ENCODE results near the gene C4A.
"Not testable (repeated sequence)": the region's sequence is repeated elsewhere in the genome, so short reads cannot be mapped to it uniquely, and the experiment has no call there.

GRCh38 chr6:32049149-32049548 lies 67.3 kb downstream of the C4A start:
- TF ChIP-seq, protein P1, sequence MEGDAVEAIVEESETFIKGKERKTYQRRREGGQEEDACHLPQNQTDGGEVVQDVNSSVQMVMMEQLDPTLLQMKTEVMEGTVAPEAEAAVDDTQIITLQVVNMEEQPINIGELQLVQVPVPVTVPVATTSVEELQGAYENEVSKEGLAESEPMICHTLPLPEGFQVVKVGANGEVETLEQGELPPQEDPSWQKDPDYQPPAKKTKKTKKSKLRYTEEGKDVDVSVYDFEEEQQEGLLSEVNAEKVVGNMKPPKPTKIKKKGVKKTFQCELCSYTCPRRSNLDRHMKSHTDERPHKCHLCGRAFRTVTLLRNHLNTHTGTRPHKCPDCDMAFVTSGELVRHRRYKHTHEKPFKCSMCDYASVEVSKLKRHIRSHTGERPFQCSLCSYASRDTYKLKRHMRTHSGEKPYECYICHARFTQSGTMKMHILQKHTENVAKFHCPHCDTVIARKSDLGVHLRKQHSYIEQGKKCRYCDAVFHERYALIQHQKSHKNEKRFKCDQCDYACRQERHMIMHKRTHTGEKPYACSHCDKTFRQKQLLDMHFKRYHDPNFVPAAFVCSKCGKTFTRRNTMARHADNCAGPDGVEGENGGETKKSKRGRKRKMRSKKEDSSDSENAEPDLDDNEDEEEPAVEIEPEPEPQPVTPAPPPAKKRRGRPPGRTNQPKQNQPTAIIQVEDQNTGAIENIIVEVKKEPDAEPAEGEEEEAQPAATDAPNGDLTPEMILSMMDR (IDR thresholded peaks at IDR 0.05; ENCODE audit: insufficient read depth, low read length, poor library complexity, severe bottlenecking), result not testable (repeated sequence)
- TF ChIP-seq EZH2phosphoT487 (conservative IDR thresholded peaks at IDR 0.05; ENCODE audit: low read length), result not testable (repeated sequence)

Data from SU-DHL-6 (cell line).